Right renal cortex interstitium (tissue), 3 donors: ENCODE data around the gene CYP1A2. TPM values are rescaled to one million over a fixed set of nuclear protein-coding genes. Genes with fewer than 3 reads are reported as not detected.
"Not testable (repeated sequence)": the region's sequence is repeated elsewhere in the genome, so short reads cannot be mapped to it uniquely, and the experiment has no call there.

ENCODE experiments used
- DNase-seq, 3 donors: peaks; one replicate each; pipeline ENCODE4 v3.0.0-alpha.2; 2013; ENCODE audit warnings: low read depth in 3 of 3, low spot score in 2 of 3
- polyA plus RNA-seq, 3 donors: library from polyadenylated mRNA; unstranded; fragments of 120-200 nt; gene quantifications; one replicate each; pipeline ENCODE4 v1.2.1, GENCODE V29; 2013; ENCODE audit not compliant: insufficient read length in 3 of 3

The CYP1A2 gene
- under 1 TPM; 0.10 to 0.18 (median 0.11) TPM for polyA plus RNA-seq

GRCh38 chr15:74748322-74748946 lies at the start of gene CYP1A2:
TSS of gene CYP1A2 (plus strand) at chr15:74748845. CDS start at chr15:74749739, 894 bp downstream.
- DNase-seq = no peak

- no peak for DNase-seq
These were observed 39.6 kb upstream of the CYP1A2 start for GRCh38 chr15:74709011-74709410.

- DNase-seq = no peak
These were observed 38.8 kb upstream of the CYP1A2 start for GRCh38 chr15:74709892-74710291.

GRCh38 chr15:74710319-74711094 lies 38.1 kb upstream of the CYP1A2 start:
- DNase-seq = no peak

- no peak for DNase-seq
These were observed 36.3 kb upstream of the CYP1A2 start for GRCh38 chr15:74712311-74712710.

- DNase-seq = no peak
These were observed 32.0 kb upstream of the CYP1A2 start for GRCh38 chr15:74716651-74717050.

GRCh38 chr15:74722591-74722990 lies 26.1 kb upstream of the CYP1A2 start:
- DNase-seq = no peak

GRCh38 chr15:74723187-74723586 lies 25.5 kb upstream of the CYP1A2 start:
- DNase-seq = no peak

- DNase-seq = peak in 2 of 3 donors; percentile 32 to 59
These were observed 24.8 kb upstream of the CYP1A2 start for GRCh38 chr15:74723754-74724334.

- DNase-seq = no peak
These were observed 23.9 kb upstream of the CYP1A2 start for GRCh38 chr15:74724570-74725224.

GRCh38 chr15:74725225-74725774 lies 23.3 kb upstream of the CYP1A2 start, which contains the start of gene CYP1A1:
TSS of gene CYP1A1 (minus strand) at chr15:74725528. CDS start at chr15:74723097, 2,431 bp downstream.
- DNase-seq = no peak

GRCh38 chr15:74725845-74726773 lies 22.5 kb upstream of the CYP1A2 start:
- no peak for DNase-seq

- no peak for DNase-seq
These were observed 21.9 kb upstream of the CYP1A2 start for GRCh38 chr15:74726774-74727164.

GRCh38 chr15:74727727-74728126 lies 20.9 kb upstream of the CYP1A2 start:
- no peak for DNase-seq

GRCh38 chr15:74728699-74729098 lies 19.9 kb upstream of the CYP1A2 start:
- DNase-seq = not testable (repeated sequence)

- not testable (repeated sequence) for DNase-seq
These were observed 19.3 kb upstream of the CYP1A2 start for GRCh38 chr15:74729372-74729771.

- no peak for DNase-seq
These were observed 17.9 kb upstream of the CYP1A2 start for GRCh38 chr15:74730619-74731316.

- DNase-seq = no peak
These were observed 15.8 kb upstream of the CYP1A2 start for GRCh38 chr15:74732846-74733245.

GRCh38 chr15:74733269-74733668 lies 15.4 kb upstream of the CYP1A2 start:
- DNase-seq = no peak
